Neural cell (in vitro differentiated cells): Measurements from ENCODE around the gene SNX15. TPM values are rescaled to one million over a fixed set of nuclear protein-coding genes. Genes with fewer than 3 reads are reported as not detected.

Experiments used
- H2AFZ ChIP-seq: fragments of 200-600, 300-800 bp; sonication (generic), shearing (Covaris generic); 2 replicates; pipeline ENCODE4 v1.6.0; 2014; ENCODE audit warnings: low read depth, mild to moderate bottlenecking, antibody characterized with exemption, low read length, moderate library complexity
- H3F3A ChIP-seq: fragments of 200-600 bp; shearing (Covaris generic); 2 replicates; pipeline ENCODE4 v1.6.1; 2016; ENCODE audit warnings: mild to moderate bottlenecking, moderate library complexity, mixed read lengths, antibody characterized with exemption, low read length; ENCODE audit not compliant: insufficient read depth, poor library complexity, severe bottlenecking
- H3K27ac ChIP-seq: fragments of 200-600, 300-800 bp; sonication (generic), shearing (Covaris generic); 2 replicates; pipeline ENCODE4 v1.5.1; 2014; ENCODE audit warnings: mild to moderate bottlenecking, low read length, moderate library complexity
- H3K27me3 ChIP-seq: fragments of 300-800, 200-600 bp; sonication (generic), shearing (Covaris generic); 2 replicates; pipeline ENCODE4 v1.6.0; 2014; ENCODE audit warnings: mild to moderate bottlenecking, low read depth, low read length, moderate library complexity; ENCODE audit not compliant: insufficient read depth
- H3K36me3 ChIP-seq: fragments of 300-800, 200-600 bp; sonication (generic), shearing (Covaris generic); 2 replicates; pipeline ENCODE4 v1.5.1; 2014; ENCODE audit warnings: mild to moderate bottlenecking, antibody characterized with exemption, low read length, moderate library complexity; ENCODE audit not compliant: insufficient read depth
- H3K4me2 ChIP-seq: fragments of 300-800, 200-600 bp; sonication (generic), shearing (Covaris generic); 2 replicates; pipeline ENCODE4 v1.6.0; 2014; ENCODE audit warnings: mild to moderate bottlenecking, low read length
- H3K4me3 ChIP-seq: fragments of 300-800, 200-600 bp; sonication (generic), shearing (Covaris generic); 2 replicates; pipeline ENCODE4 v1.5.1; 2014; ENCODE audit warnings: mild to moderate bottlenecking, low read length, moderate library complexity
- H3K79me2 ChIP-seq: fragments of 200-600 bp; shearing (Covaris generic); replicated peaks from 2 replicates; pipeline ENCODE4 v1.6.0; 2014; ENCODE audit warnings: mild to moderate bottlenecking, low read length, moderate library complexity; ENCODE audit not compliant: insufficient read depth
- H3K9ac ChIP-seq: fragments of 300-800, 200-600 bp; sonication (generic), shearing (Covaris generic); 2 replicates; pipeline ENCODE4 v1.6.1; 2016; ENCODE audit warnings: mild to moderate bottlenecking, low read length, mixed read lengths
- H3K9me2 ChIP-seq: fragments of 200-600 bp; shearing (Covaris generic); 2 replicates; pipeline ENCODE4 v1.6.1; 2016; ENCODE audit warnings: mild to moderate bottlenecking, low read length, mixed read lengths; ENCODE audit not compliant: insufficient read depth
- H3K9me3 ChIP-seq: fragments of 200-600, 300-800 bp; sonication (generic), shearing (Covaris generic); 2 replicates; pipeline ENCODE4 v1.6.1; 2016; ENCODE audit warnings: mild to moderate bottlenecking, mixed run types, low read length, moderate library complexity, mixed read lengths
- H4K20me1 ChIP-seq: fragments of 200-600 bp; shearing (Covaris generic); 2 replicates; pipeline ENCODE4 v1.6.1; 2016; ENCODE audit warnings: mild to moderate bottlenecking, mixed run types; ENCODE audit not compliant: insufficient read depth
- EP300 ChIP-seq: fragments of 450-650 bp; conservative IDR thresholded peaks from 2 replicates; pipeline ENCODE4 v1.6.1; 2014; ENCODE audit warnings: antibody characterized with exemption, mild to moderate bottlenecking, moderate library complexity; ENCODE audit not compliant: poor library complexity, severe bottlenecking
- EZH2 ChIP-seq: fragments of 200-600, 300-800 bp; shearing (Covaris generic), sonication (generic); IDR thresholded peaks from 2 replicates; pipeline ENCODE4 v1.6.1; 2014; ENCODE audit warnings: antibody characterized with exemption, low read length, borderline replicate concordance, mild to moderate bottlenecking; ENCODE audit not compliant: insufficient read depth, poor library complexity, severe bottlenecking
- MXI1 ChIP-seq: fragments of 450-650 bp; conservative IDR thresholded peaks from 2 replicates; pipeline ENCODE4 v1.6.1; 2014; ENCODE audit warnings: antibody characterized with exemption, mild to moderate bottlenecking; ENCODE audit not compliant: poor library complexity, severe bottlenecking
- POLR2AphosphoS5 ChIP-seq: IDR thresholded peaks from 2 replicates; pipeline ENCODE4 v1.6.1; 2012
- RAD21 ChIP-seq: fragments of 450-650 bp; conservative IDR thresholded peaks from 2 replicates; pipeline ENCODE4 v1.6.1; 2014; ENCODE audit warnings: antibody characterized with exemption, mild to moderate bottlenecking, moderate library complexity
- SMC3 ChIP-seq: fragments of 450-650 bp; conservative IDR thresholded peaks from 2 replicates; pipeline ENCODE4 v1.6.1; 2014; ENCODE audit warnings: antibody characterized with exemption, mild to moderate bottlenecking, moderate library complexity; ENCODE audit not compliant: poor library complexity
- TAF1 ChIP-seq: IDR thresholded peaks from 2 replicates; pipeline ENCODE4 v1.6.1; 2012; ENCODE audit warnings: low read depth
- polyA plus RNA-seq: library from polyadenylated mRNA; depleted of rRNA; stranded (reverse); fragments of >200 nt; gene quantifications from 2 replicates; pipeline ENCODE4 v1.2.3, GENCODE V29; 2014
- TF ChIP-seq, protein P1 (sequence below): IDR thresholded peaks from 2 replicates; pipeline ENCODE4 v1.6.1; 2012; ENCODE audit warnings: borderline replicate concordance
- TF ChIP-seq, protein P2 (sequence below): fragments of 450-650 bp; IDR thresholded peaks from 2 replicates; pipeline ENCODE4 v1.5.1; 2014; ENCODE audit warnings: antibody characterized with exemption, mild to moderate bottlenecking, moderate library complexity; ENCODE audit not compliant: poor library complexity, severe bottlenecking

SNX15 gene
- polyA plus RNA-seq, 1 donor from 2014 or later, result 11.2 TPM

- peak overlapping the region; percentile 84 for H3K9ac ChIP-seq
- H3K27me3 ChIP-seq, result no peaks in the 10 kb centered on the region
- TF ChIP-seq RAD21, result peak; percentile 60
- TF ChIP-seq SMC3, result peak; percentile 73
- TF ChIP-seq EZH2, result no peak
- H3K27ac ChIP-seq, result peak overlapping the region; percentile 82
- no peaks in the 10 kb centered on the region for H3F3A ChIP-seq
- no peak overlapping the region for H3K4me2 ChIP-seq
- H3K36me3 ChIP-seq, result no peaks in the 10 kb centered on the region
- H3K4me3 ChIP-seq, result peak overlapping the region; percentile 90
- H2AFZ ChIP-seq, result peak overlapping the region; percentile 92
- H4K20me1 ChIP-seq, result no peaks in the 10 kb centered on the region
- H3K79me2 ChIP-seq, result no peaks in the 10 kb centered on the region
- no peaks in the 10 kb centered on the region for H3K9me3 ChIP-seq
- H3K9me2 ChIP-seq, result no peaks in the 10 kb centered on the region
These were observed 13.9 kb upstream of the SNX15 start for GRCh38 chr11:65013130-65013887.

GRCh38 chr11:65013888-65014725 lies 13.1 kb upstream of the SNX15 start, which contains the start of gene ARL2:
ARL2 (plus strand) TSS chr11:65014160; CDS start chr11:65014208, 48 bp downstream.
- no peaks in the 10 kb centered on the region for H4K20me1 ChIP-seq
- no peaks in the 10 kb centered on the region for H3K27me3 ChIP-seq
- no peaks in the 10 kb centered on the region for H3K36me3 ChIP-seq
- H3K9me2 ChIP-seq, result no peaks in the 10 kb centered on the region
- H3K4me2 ChIP-seq, result peak within 1 kb of the TSS; percentile 55
- peak within 1 kb of the TSS; percentile 84 for H3K9ac ChIP-seq
- H3F3A ChIP-seq, result no peaks in the 10 kb centered on the region
- TF ChIP-seq MXI1 (peak; percentile 80), SMC3 (peak; percentile 63), RAD21 (peak; percentile 52), TAF1 (peak; percentile 37), POLR2AphosphoS5 (peak; percentile 54), EZH2 (no peak), EP300 (peak; percentile 50)
- TF ChIP-seq, protein P1, sequence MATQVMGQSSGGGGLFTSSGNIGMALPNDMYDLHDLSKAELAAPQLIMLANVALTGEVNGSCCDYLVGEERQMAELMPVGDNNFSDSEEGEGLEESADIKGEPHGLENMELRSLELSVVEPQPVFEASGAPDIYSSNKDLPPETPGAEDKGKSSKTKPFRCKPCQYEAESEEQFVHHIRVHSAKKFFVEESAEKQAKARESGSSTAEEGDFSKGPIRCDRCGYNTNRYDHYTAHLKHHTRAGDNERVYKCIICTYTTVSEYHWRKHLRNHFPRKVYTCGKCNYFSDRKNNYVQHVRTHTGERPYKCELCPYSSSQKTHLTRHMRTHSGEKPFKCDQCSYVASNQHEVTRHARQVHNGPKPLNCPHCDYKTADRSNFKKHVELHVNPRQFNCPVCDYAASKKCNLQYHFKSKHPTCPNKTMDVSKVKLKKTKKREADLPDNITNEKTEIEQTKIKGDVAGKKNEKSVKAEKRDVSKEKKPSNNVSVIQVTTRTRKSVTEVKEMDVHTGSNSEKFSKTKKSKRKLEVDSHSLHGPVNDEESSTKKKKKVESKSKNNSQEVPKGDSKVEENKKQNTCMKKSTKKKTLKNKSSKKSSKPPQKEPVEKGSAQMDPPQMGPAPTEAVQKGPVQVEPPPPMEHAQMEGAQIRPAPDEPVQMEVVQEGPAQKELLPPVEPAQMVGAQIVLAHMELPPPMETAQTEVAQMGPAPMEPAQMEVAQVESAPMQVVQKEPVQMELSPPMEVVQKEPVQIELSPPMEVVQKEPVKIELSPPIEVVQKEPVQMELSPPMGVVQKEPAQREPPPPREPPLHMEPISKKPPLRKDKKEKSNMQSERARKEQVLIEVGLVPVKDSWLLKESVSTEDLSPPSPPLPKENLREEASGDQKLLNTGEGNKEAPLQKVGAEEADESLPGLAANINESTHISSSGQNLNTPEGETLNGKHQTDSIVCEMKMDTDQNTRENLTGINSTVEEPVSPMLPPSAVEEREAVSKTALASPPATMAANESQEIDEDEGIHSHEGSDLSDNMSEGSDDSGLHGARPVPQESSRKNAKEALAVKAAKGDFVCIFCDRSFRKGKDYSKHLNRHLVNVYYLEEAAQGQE, result peak; percentile 47
- TF ChIP-seq, protein P2, sequence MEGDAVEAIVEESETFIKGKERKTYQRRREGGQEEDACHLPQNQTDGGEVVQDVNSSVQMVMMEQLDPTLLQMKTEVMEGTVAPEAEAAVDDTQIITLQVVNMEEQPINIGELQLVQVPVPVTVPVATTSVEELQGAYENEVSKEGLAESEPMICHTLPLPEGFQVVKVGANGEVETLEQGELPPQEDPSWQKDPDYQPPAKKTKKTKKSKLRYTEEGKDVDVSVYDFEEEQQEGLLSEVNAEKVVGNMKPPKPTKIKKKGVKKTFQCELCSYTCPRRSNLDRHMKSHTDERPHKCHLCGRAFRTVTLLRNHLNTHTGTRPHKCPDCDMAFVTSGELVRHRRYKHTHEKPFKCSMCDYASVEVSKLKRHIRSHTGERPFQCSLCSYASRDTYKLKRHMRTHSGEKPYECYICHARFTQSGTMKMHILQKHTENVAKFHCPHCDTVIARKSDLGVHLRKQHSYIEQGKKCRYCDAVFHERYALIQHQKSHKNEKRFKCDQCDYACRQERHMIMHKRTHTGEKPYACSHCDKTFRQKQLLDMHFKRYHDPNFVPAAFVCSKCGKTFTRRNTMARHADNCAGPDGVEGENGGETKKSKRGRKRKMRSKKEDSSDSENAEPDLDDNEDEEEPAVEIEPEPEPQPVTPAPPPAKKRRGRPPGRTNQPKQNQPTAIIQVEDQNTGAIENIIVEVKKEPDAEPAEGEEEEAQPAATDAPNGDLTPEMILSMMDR, result peak; percentile 97
- peak within 1 kb of the TSS; percentile 92 for H2AFZ ChIP-seq
- no peaks in the 10 kb centered on the region for H3K9me3 ChIP-seq
- no peaks in the 10 kb centered on the region for H3K79me2 ChIP-seq
- peak within 1 kb of the TSS; percentile 82 for H3K27ac ChIP-seq
- H3K4me3 ChIP-seq, result peak within 1 kb of the TSS; percentile 90
